Stimulated activated CD4-positive, alpha-beta T cell treated with anti-CD3 and anti-CD28 coated beads, Interleukin-1b, Interleukin-23, amount 100 ng/mL, for 48 hours (primary cell): Measurements from ENCODE around the gene LSR.
A peak's percentile ranks its signal among the peaks of the same experiment; 100 is the strongest.

ENCODE experiments used
- DNase-seq: peaks from one replicate; pipeline ENCODE4 v3.0.0-alpha.2; 2020

Gene LSR

DNA sequence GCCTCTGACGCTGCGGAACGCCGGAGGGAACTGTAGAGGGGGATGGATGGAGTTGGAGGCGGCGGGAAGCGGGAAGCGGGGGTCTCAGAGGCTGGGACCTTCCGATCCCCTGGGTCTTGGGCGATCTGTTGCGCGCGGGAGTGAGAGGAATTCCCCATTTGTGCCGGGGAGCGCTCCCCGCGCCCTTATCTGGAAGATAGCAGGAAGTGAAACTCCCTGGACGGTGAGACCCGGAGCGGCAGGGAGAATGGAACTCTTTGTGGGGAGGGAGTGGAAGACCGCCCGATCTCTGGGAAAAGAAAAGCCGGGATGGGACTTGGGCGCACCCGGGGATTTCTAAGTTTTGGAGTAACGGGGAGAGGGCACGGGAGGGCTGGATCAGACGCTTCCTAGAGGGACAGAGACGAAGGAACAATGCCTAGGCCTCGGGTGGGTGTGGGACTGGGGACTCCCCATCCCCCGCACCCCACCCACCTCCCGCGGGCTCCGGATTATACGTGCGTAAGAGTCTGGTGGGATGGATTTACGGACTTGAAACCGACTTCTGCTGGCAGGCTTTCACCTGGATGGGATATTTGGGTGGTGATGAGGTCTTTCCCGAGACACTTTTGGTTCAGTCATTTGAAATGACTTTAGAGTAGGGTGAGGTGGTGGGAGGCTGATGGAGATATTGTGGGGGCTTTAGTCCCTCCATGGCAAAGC is 495 bp downstream of the LSR start:
- no peak for DNase-seq

DNA sequence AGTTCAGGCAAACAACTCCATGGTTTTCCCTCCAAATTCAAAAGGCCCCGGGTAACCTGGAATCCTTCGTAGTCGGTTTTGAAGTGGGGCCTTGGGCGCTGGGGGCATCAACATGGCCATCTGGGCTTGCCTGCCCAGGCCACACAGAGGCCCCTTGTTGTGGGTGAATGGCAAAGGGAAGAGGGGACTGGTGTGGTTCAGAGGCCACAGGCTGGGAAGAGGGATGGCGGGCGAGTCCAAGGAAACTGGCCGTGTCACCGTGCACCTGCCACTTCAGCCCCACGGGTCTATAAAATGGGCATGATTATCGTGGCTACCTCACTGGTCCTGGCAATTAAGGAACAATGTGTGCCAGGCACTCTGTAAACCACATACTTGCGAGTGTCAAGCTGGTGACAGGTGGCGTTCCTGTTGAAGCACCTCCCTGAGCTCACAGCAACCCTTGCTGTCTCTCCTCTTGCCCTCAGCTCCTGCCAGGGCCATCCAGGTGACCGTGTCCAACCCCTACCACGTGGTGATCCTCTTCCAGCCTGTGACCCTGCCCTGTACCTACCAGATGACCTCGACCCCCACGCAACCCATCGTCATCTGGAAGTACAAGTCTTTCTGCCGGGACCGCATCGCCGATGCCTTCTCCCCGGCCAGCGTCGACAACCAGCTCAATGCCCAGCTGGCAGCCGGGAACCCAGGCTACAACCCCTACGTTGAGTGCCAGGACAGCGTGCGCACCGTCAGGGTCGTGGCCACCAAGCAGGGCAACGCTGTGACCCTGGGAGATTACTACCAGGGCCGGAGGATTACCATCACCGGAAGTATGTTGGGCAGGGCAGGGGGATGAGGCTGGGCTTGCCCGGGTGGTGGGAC is 1.3 kb downstream of the LSR start:
- no peak for DNase-seq

DNA sequence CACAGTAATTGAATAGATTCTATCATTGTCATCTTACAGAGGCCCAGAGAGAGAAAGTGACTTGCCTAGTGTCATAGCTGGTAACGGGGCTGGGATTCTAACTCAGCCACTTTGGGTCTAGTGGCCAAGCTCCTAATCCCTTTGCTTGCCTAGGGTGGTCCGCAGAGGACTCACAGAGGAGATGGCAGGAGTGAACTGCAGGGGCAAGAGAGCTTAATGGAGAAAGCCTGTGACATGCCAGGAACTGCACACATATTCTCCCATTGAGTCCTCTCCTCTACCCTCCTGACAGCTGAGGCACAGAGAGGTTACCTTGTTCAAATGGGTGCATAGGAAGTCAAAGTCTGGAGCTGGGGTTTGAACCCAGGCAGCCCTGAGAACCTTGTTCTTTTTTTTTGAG is 2.7 kb downstream of the LSR start:
- no peak for DNase-seq

DNA sequence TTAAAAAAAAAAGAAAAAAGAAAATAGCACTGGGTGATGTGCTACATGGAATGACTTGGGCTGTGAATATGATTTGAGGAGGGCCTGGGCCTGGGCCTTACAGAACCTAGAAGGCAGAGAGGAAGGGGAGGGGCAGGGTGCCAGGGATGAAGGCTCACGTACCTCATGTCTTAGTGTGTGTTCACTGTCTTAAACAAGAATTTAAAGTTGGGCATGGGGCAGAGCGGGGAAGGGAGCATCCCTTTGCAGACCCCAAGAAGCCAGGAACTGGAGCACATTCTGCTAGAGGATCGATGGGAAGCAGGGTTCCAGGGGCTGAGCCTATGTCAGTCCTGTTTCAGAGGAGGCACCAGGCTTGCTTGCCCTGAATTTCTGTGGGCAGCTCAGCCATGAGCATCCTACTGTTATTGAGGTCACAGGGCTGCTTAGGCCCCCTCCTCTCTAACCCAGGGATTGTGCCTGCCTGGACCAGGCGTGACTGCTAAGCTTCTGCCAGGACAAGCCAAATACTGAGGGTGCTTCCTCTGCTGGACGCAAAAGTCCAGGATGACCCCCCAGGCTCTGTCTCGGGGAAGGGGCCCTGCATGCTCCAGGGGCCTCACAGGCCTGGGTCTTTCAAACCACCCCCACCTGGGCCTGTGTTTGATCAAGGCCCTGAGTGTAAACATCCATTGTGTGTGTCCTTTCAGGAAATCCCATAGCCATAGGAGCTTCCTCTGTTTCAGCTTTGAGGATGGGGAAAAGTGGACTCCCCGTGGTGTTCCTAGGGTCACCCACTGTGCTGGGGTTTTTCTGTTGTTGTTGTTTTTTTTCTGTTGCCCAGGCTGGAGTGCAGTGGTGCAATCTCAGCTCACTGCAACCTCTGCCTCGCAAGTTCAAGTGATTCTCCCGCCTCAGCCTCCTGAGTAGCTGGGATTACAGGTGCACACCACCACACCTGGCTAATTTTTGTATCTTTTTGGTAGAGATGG is 4.8 kb downstream of the LSR start:
- DNase-seq = no peak

DNA sequence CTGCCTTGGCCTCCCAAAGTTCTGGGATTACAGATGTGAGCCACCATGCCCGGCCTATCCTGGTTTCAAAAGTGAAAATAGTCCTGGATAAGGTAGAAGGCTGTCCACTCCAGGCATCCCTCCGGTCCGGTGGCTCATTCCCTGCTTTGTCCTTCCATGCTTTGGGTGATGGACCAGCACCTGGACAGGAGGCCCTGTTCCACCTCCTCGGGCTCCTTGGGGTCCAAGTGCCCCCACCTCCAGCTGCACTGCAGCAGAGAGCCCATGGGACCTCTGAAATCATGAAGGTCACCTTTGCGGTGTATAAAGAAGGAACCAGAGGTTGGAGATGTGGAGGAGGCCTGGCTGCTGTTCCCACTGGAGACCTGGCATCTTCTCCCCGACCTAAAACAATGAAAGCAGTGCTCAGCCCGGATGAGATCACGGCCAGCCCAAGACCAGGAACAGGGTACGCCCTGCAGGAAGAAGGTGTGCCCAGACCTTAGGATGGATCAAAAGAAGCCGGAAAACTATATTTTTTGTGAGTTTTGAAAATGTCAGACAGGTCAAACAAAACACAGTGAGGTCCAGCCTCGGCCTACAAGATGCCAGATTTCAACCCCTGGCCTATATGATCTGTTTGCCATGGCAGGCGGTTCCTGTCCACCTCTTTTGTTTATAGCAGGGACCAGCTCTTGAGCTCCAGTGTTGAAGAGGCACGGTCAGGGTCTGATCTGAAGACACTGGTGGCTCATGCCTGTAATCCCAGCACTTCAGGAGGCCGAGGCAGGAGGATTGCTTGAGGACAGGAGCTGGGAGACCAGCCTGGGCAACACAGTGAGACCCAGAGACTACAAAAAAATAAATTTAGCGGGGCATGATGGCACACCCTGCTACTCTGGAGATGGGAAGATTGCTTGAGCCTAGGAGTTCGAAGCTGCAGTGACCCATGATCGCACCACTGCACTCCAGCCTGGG is 5.8 kb downstream of the LSR start:
- DNase-seq = no peak

DNA sequence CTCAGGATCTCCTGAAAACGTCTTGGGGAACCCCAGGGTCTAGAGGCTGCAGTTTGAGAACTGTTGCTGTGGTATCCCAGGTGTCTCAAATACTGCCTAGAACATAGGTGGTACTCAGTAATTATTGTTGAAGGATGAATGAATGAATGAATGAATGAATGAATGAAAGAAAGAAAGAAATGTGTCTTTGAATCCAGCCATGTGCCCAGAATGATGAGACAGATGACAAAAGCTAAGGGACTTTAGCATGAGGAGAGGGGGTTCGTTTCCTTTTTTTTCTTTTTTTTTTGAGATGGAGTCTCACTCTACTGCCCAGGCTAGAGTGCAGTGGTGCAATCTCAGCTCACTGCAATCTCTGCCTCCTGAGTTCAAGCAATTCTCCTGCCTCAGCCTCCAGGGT is 7.8 kb downstream of the LSR start:
- DNase-seq = no peak

DNA sequence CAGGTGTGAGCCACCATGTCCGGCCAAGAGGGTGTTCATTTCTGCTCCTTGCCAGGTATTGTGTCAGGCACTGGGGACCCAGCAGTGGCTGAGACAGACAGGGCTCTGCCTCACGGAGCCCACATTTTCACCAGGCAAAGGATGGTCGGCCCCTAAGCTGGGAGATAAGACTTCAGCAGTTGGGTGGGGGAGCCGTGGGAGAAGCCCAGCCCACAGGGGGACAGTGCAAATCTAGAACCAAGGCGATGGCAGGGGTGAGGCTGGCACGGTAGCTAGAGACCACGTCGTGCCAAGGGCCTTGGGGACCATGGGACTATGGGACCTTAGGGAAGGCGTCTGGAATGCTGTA is 8.3 kb downstream of the LSR start:
- DNase-seq = no peak

DNA sequence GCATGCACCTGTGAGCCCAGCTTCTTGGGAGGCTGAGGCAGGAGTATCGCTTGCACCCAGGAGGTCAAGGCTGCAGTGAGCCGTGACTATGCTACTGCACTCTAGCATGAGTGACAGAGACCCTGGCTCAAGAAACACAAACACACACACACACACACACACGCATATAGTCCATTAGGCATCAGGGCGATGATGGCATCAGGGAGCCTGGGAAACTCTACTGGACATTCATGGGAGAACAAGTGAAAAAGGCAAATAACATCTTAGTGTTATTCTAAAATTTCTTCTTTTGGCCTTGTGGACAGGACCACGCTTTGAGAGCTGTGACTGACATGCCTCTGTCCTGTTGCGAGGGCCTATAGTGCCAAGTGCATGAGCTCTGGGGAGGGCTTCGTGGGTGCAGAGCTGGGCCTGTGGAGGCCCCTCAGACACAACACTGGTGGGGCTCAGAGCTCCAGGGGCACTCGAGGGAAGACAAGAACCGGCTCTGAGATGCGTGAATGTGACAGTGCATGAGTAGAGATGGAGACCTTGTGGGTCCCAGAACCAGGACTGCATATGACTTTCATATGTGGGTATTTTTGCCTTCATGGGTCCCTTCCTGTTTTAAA is 12.0 kb downstream of the LSR start:
- no peak for DNase-seq

DNA sequence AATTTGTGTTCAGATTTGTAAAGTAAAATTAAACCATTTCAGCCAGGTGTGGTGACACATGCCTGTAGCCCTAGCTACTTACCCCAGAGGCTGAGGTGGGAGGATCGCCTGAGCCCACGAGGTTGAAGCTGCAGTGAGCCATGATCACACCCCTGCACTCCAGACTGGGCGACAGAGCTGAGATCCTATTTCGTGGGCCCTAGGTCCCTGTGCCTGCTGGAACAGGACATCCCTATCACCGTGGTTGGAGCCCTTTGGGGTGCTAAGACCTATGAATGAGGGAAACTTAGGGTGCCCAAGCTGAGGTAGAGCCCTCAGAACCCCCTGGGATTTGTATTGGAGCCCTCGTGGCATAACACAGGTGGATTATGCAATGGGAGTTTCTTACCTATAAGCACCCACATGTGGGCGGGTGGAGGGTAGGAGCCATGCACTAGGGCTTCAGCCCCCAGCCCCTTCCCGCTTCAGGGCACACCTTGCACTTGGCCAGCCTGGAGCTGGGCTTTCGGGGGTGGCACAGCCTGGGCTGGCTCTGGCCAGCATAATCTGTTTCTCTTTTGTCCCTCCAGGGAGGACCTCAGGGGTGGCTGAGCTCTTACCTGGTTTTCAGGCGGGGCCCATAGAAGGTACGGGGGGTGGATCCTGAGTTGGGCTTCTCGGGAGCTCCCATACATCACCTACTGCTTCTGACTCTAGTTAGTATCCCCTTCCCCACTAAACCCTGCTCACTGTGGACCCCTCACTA is 12.7 kb downstream of the LSR start:
- DNase-seq = no peak

DNA sequence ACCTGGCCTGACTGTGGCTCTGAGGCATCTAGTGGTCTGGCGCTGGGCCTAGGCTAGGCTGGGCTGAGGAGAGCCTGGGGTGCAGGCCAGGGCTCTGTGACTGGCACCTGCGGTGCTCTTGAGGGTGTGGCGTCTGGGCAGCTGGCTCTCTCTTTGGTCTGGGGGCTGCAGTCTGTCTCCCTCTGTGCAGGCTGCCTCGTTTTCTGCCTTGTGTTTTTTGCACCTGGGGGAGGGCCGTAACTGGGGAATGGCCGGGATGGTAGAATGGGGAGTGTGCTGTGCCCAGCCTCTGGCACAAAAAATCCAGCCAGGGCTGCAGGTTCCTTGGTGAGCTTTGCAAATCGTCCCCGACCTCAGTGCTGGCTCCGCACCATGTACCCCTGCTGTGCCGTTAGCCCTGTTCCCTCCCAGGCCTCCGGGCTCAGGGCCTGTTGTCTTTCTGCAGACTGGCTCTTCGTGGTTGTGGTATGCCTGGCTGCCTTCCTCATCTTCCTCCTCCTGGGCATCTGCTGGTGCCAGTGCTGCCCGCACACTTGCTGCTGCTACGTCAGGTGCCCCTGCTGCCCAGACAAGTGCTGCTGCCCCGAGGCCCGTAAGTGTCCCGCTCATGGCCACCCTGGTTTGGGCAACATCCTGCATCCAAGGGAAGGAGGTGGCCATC is 13.4 kb downstream of the LSR start:
- DNase-seq = no peak

DNA sequence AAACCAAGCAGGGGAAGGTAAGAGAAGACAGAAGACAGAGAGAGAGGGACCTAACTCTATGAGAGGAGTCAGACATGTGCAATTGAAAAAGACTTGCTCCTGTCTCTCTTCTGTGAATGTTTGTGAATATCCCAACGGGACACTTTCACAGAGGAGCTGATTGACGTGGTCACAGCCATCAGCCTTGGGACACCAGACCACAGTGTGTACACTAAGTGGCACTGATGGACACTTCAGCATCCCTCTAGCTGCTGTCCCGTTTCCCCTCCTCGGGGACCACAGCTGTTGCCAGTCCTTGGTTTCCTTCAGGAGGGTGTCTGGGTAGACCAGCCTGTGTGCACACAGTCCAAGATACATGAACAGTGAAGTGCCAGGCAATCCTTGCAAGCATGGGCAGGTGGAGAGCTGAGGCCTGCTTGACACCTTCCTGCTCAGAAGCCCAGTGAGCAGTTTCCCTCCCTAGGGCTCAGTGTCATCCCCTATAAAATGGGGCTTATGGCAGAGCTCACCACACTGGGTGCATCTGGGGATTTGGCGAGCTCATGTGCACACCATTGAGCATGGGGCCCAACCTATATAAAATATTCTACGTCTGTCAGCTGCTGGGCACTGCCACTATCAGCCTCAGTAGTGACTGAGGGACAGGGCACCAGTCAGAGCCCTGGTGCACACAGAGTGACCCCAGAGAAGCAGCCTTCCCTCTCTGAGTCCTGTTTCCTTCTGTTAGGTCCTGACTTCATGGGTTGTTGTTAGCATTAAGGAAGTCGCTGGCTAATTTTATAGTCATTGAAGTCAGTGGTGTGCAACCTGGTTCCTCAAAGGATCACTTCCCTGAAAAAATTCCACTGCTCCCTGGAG is 15.7 kb downstream of the LSR start:
- no peak for DNase-seq

DNA sequence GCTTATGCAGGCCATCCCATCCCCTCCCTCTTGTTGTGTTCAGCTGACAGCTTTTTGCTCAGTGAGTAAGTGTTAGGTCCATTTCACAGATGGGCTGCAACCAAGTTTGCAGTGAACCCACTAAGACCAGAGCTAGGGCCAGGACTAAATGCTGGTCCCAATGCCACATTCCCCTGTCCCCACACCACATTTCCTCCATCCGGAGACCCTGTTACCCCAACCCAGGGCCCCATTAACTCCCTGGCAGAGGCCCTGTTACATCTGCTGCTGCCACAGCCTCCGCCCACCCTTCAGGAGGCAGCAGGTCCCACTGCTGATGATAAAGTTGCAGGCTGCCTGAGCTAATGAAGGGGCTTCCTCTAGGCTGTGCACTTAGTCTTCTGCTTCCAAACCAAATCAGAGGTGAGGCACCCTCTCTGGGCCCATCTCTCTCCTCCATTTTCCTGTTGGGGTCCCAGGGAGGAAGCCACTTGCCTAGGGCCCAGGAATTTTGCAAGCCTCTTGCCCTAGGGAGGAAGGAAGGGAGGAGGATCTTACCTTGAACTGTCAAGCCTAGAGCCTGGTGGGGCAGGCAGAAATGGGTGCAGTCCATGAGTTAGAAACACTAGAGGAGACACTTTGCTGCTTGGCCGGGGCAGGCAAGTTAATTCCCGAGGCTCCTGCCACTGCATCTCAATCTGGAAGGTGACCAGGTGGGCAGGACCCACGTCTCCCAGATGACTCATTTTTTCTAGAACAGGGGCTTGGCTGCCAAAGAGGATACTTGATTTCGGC is 16.5 kb downstream of the LSR start:
- no peak for DNase-seq

DNA sequence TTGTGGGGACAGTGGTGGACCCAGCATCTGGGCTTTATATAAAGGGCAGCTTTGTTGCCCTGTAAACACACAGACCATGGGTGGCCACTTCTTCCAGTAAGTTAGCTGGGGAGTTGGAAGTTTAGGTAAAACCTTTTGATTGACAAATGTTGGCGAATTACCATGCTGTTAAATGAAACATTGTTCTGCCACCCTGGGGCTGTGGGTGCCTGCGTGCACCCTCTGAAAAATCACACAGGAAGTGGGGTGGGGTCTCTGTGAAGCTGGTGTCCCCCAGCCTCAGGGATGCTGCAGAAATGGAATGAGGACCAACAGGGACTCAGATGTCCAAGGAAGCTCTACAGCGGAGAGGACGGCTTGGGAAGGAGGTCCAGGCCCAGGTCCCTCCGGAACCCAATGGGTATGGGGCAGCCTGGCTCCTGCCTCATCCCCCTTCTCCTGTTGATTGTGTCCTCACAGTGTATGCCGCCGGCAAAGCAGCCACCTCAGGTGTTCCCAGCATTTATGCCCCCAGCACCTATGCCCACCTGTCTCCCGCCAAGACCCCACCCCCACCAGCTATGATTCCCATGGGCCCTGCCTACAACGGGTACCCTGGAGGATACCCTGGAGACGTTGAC is 17.2 kb downstream of the LSR start:
- DNase-seq = no peak

DNA sequence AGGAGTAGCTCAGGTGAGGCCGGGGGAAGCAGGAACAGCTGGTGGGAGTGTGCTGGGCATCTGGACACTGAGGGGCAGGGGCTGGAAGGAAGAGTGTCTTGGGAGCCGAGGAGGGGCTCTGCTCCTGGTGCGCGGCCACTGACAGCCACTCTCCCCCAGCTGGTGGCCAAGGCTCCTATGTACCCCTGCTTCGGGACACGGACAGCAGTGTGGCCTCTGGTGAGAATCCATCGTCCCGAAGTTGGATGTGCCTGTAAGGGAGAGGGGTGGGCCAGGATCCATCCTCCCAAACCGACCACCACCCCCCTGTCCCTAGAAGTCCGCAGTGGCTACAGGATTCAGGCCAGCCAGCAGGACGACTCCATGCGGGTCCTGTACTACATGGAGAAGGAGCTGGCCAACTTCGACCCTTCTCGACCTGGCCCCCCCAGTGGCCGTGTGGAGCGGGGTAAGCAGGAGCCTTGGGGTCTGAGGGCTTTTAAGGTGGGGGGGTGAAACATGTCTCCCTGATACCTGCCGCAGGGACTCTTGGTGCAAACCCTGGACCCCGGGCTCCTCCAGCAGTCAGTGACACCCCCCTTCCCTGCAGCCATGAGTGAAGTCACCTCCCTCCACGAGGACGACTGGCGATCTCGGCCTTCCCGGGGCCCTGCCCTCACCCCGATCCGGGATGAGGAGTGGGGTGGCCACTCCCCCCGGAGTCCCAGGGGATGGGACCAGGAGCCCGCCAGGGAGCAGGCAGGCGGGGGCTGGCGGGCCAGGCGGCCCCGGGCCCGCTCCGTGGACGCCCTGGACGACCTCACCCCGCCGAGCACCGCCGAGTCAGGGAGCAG is 17.9 kb downstream of the LSR start:
- no peak for DNase-seq

DNA sequence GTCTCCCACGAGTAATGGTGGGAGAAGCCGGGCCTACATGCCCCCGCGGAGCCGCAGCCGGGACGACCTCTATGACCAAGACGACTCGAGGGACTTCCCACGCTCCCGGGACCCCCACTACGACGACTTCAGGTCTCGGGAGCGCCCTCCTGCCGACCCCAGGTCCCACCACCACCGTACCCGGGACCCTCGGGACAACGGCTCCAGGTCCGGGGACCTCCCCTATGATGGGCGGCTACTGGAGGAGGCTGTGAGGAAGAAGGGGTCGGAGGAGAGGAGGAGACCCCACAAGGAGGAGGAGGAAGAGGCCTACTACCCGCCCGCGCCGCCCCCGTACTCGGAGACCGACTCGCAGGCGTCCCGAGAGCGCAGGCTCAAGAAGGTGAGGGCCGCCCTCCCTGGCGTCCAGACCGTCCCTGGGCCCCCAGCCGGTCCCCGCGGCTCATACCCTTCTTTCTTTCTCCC is 18.6 kb downstream of the LSR start:
- DNase-seq = peak; percentile 37

DNA sequence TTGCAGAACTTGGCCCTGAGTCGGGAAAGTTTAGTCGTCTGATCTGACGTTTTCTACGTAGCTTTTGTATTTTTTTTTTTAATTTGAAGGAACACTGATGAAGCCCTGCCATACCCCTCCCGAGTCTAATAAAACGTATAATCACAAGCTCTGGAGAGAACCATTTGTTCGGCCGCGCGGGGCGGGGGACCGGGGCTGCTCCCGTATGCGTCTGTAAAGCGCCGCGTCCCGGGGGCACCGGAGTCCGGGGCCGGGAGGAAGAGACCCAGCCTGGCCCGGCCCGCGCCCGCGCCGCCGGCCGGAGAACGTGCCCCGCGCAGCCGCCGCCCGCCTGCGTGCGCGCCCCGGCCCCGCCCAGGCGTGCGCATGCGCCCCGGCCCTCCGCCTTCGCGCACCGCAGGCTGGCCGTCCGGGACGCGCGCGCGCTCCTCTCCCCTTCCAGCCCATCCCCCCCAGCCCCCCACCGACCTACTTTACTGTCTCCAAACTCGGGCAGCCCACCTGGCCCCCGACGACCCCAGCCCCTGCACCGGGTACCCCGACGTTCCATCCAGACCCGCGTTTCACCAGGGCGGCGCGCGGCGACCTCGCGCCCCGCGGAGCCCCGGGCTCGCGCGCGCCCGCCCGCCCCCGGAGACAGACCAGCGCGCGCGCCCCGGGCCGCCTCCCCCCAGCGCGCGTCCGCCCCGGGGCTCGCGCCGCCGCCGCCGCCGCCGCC is 19.2 kb downstream of the LSR start:
- peak; percentile 67 for DNase-seq
